Upper lobe of left lung (tissue), 6 donors: ENCODE measurements around the gene FANCC. TPM values are rescaled to one million over a fixed set of nuclear protein-coding genes. Genes with fewer than 3 reads are reported as not detected.
"Not testable (repeated sequence)": the region's sequence is repeated elsewhere in the genome, so short reads cannot be mapped to it uniquely, and the experiment has no call there.

ENCODE experiments used
- ATAC-seq, 2 donors: fragments of 200-7000 bp; cut with Tn5 transposase; one replicate each; pipeline ENCODE4 v1.9.1; 2022; ENCODE audit warnings: mild to moderate bottlenecking in 2 of 2, moderate library complexity in 2 of 2; ENCODE audit not compliant: low FRiP score in 2 of 2
- DNase-seq, 2 donors: peaks; one replicate each; pipeline ENCODE4 v3.0.0-alpha.2; 2019 to 2020
- H3K27ac ChIP-seq, 4 donors: fragments of 200-600 bp; sonication (generic); one replicate each; pipeline ENCODE4 v1.5.1; 2016 to 2019
- H3K27me3 ChIP-seq, 4 donors: fragments of 200-600 bp; sonication (generic); one replicate each; pipeline ENCODE4 v1.5.1; 2017 to 2019
- H3K36me3 ChIP-seq, 4 donors: fragments of 200-600 bp; sonication (generic); one replicate each; pipeline ENCODE4 v1.5.1; 2016 to 2019
- H3K4me1 ChIP-seq, 4 donors: fragments of 200-600 bp; sonication (generic); one replicate each; pipeline ENCODE4 v1.5.1; 2018 to 2019
- H3K4me3 ChIP-seq, 4 donors: fragments of 200-600 bp; sonication (generic); one replicate each; pipeline ENCODE4 v1.5.1; 2017 to 2019; ENCODE audit warnings: mild to moderate bottlenecking in 2 of 4, moderate library complexity in 1 of 4
- H3K9me3 ChIP-seq, 4 donors: fragments of 200-600 bp; sonication (generic); one replicate each; pipeline ENCODE4 v1.5.1; 2018 to 2019
- EP300 ChIP-seq, 4 donors: sonication (generic); formaldehyde crosslinking; IDR thresholded peaks; one replicate each; pipeline ENCODE4 v1.5.1; 2017; ENCODE audit warnings: antibody characterized with exemption in 4 of 4, control low read depth in 2 of 4
- POLR2A ChIP-seq, 4 donors: fragments of 450-650 bp; IDR thresholded peaks; one replicate each; pipeline ENCODE4 v1.5.1; 2016 to 2017; ENCODE audit warnings: antibody characterized with exemption in 4 of 4, mild to moderate bottlenecking in 2 of 4
- POLR2AphosphoS5 ChIP-seq, 2 donors: sonication (generic); formaldehyde crosslinking; IDR thresholded peaks; one replicate each; pipeline ENCODE4 v1.5.1; 2017; ENCODE audit warnings: antibody characterized with exemption in 2 of 2
- WGBS, 2 donors: methylation state at CpG; one replicate each; pipeline ENCODE4 v1.1.5; 2017 to 2018; 5-methylcytosine and 5-hydroxymethylcytosine counted together
- total RNA-seq, 6 donors: library from RNA; depleted of rRNA in 4 of 6; stranded (reverse); fragments of >200 nt in 4 of 6; gene quantifications; one replicate each; pipeline versions ENCODE4 v1.1.0 to v1.2.1, GENCODE V29; 2016 to 2021
- TF ChIP-seq, protein P1 (sequence below), 6 experiments: fragments of 450-650 bp in 4 of 6; fragments of 200-600 bp in 2 of 6; sonication (generic) in 2 of 6; IDR thresholded peaks; one replicate each; pipeline ENCODE4 v1.5.1; 2016 to 2019; ENCODE audit warnings: antibody characterized with exemption in 6 of 6
- donor health status: DM: no; HTN: no; CAD: no; lungs with moderate emphysema.
- donor health status: DM: no; HTN: yes; CAD: no; lungs with severe emphysema.

FANCC gene
- total RNA-seq, 6 donors from 2014 or later, result 6.7 to 27.2 (median 10.8) TPM

DNA sequence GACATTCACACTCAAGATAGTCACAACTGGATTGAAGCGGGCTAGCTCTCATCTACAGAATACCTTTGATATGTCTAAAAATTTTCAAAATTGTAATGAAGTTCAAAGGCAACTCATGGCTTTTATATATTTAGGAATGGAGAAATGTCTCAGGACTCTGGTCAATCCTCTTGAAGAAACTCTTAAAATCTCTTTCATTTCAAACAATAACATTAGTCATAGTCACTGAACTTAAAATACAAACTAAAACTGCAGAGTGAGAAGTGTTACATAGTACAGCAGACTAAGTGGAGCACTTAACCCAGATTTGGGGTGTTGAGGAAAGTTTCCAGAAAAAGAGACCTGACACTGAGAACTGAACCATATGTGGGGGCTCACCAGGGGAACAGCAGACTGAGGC lies 20.7 kb downstream of the FANCC start:
- Histone ChIP-seq H3K4me1 (peaks cover 0 to 7% (median 0%) of the 10 kb centered on the region in 4 donors), H3K27ac (no peak overlapping the region), H3K9me3 (no peaks in the 10 kb centered on the region), H3K27me3 (no peaks in the 10 kb centered on the region), H3K36me3 (no peaks in the 10 kb centered on the region), H3K4me3 (no peak overlapping the region)
- no peak for ATAC-seq
- no peak for DNase-seq
- TF ChIP-seq, protein P1, sequence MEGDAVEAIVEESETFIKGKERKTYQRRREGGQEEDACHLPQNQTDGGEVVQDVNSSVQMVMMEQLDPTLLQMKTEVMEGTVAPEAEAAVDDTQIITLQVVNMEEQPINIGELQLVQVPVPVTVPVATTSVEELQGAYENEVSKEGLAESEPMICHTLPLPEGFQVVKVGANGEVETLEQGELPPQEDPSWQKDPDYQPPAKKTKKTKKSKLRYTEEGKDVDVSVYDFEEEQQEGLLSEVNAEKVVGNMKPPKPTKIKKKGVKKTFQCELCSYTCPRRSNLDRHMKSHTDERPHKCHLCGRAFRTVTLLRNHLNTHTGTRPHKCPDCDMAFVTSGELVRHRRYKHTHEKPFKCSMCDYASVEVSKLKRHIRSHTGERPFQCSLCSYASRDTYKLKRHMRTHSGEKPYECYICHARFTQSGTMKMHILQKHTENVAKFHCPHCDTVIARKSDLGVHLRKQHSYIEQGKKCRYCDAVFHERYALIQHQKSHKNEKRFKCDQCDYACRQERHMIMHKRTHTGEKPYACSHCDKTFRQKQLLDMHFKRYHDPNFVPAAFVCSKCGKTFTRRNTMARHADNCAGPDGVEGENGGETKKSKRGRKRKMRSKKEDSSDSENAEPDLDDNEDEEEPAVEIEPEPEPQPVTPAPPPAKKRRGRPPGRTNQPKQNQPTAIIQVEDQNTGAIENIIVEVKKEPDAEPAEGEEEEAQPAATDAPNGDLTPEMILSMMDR (IDR thresholded peaks at IDR 0.05), result no peak
- no peak for TF ChIP-seq EP300 (IDR thresholded peaks at IDR 0.05)
- no peak for TF ChIP-seq POLR2AphosphoS5 (IDR thresholded peaks at IDR 0.05)
- no peak for TF ChIP-seq POLR2A (IDR thresholded peaks at IDR 0.05)
- 96 to 100% methylated on average over 1 of the region's 1 CpG for WGBS, 2 donors

DNA sequence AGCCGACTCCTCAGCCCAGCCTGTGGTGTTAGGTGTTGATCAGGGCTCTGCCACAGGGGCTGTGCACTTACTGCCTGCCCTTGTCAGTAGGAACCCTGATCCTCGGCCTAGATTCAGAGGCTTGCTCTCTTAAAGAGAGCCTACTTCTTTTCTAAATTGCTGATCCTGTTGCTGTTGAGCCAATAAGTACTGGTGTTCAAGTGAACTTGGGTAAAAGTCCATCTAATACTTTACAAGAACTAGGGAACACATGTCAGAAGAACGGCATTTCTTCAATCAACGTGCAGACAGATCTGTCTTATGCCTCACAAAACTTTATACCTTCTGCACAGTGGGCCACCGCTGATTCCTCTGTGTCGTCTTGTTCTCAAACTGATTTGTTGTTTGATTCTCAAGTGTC lies 24.2 kb downstream of the FANCC start:
- not testable (repeated sequence) for ATAC-seq, H3K4me3 ChIP-seq, DNase-seq, H3K27me3 ChIP-seq, H3K9me3 ChIP-seq, H3K27ac ChIP-seq, H3K4me1 ChIP-seq, H3K36me3 ChIP-seq
- 93 to 95% methylated on average over 6 of the region's 6 CpGs for WGBS, 2 donors

DNA sequence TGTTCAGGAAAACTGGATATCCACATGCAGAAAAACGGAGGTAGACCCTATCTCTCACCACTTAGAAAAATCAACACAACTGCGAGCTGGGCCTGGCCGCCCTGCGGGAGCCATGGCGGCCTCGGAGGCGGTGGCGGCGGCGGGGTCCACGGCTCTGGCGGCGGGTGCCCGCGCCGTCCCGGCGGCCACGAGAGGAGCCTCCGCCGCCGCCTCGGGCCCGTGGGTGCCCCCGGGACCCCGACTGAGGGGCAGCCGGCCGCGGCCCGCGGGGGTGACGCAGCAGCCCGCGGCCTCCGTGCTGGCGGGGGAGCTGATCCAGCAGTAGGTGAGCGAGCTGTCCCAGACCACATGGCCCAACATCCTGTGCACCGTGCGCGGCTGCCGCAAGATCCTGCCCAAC lies 25.3 kb downstream of the FANCC start:
- TF ChIP-seq POLR2AphosphoS5 (IDR thresholded peaks at IDR 0.05) (no peak), EP300 (IDR thresholded peaks at IDR 0.05) (no peak), POLR2A (IDR thresholded peaks at IDR 0.05) (no peak)
- TF ChIP-seq, protein P1 (IDR thresholded peaks at IDR 0.05), result no peak
- WGBS, 2 donors, result 94 to 97% methylated on average over 17 to 26 of the region's 41 CpGs
- ATAC-seq, result no peak

DNA sequence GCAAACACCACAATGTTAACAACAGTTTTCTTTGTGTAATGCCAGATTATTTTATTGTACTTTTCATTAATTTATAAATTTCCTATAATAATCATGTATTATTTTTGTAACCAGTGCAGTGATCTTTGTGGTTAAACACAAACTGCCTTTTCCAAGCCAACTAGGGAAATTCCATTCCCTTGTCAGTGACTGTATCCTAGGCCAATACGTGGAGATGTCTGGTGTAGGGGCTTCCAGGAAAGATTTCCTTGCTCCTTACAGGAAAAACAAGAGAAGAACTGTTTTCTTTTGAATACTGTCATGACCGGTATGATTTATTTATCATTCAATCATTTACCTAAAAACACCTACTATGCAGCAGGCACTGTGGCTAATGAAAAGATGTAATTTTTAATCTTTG lies 31.4 kb downstream of the FANCC start:
- Histone ChIP-seq H3K9me3 (peaks cover 0 to 4% (median 2%) of the 10 kb centered on the region in 4 donors), H3K36me3 (no peaks in the 10 kb centered on the region), H3K27me3 (no peaks in the 10 kb centered on the region), H3K27ac (no peak overlapping the region), H3K4me1 (peaks cover 0 to 8% (median 3%) of the 10 kb centered on the region in 4 donors), H3K4me3 (no peak overlapping the region)
- 47 to 51% methylated on average over 2 of the region's 2 CpGs for WGBS, 2 donors
- TF ChIP-seq POLR2A (IDR thresholded peaks at IDR 0.05), result no peak
- TF ChIP-seq, protein P1 (IDR thresholded peaks at IDR 0.05), result no peak
- TF ChIP-seq POLR2AphosphoS5 (IDR thresholded peaks at IDR 0.05), result no peak
- no peak for TF ChIP-seq EP300 (IDR thresholded peaks at IDR 0.05)
- ATAC-seq (no peak), DNase-seq (no peak)

More for the DNA sequence above, 25.3 kb downstream of the FANCC start:
- Histone ChIP-seq H3K36me3 (no peaks in the 10 kb centered on the region), H3K27me3 (no peaks in the 10 kb centered on the region), H3K4me3 (no peak overlapping the region), H3K4me1 (peaks cover 0 to 7% (median 1%) of the 10 kb centered on the region in 4 donors), H3K27ac (no peak overlapping the region), H3K9me3 (no peaks in the 10 kb centered on the region)
- DNase-seq, result peak in 1 of 2 donors; percentile 79

DNA sequence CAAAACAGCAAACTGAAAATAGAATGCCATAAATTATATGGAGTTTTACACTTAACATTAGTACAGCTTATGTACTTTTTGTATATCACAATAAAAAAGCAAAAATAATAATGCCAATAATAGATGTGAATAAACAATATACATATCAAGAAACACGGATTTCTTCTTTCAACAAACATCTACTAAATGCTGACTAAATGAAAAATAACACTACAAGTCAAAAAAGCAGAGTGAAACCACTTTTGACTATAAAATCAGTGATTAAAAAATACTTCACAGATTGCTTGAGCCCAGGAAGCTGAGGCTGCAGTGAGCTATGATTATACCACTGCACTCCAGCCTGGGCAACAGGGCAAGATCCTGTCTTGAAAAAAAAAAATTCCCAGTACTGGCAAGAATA lies 32.2 kb downstream of the FANCC start:
- ATAC-seq (no peak), DNase-seq (no peak)
- H3K27ac ChIP-seq, result no peak overlapping the region
- no peak overlapping the region for H3K4me3 ChIP-seq
- no peaks in the 10 kb centered on the region for H3K27me3 ChIP-seq
- TF ChIP-seq POLR2A (IDR thresholded peaks at IDR 0.05) (no peak), POLR2AphosphoS5 (IDR thresholded peaks at IDR 0.05) (no peak), EP300 (IDR thresholded peaks at IDR 0.05) (no peak)
- TF ChIP-seq, protein P1 (IDR thresholded peaks at IDR 0.05), result no peak
- no peaks in the 10 kb centered on the region for H3K36me3 ChIP-seq
- peaks cover 0 to 8% (median 3%) of the 10 kb centered on the region in 4 donors for H3K4me1 ChIP-seq
- WGBS, 2 donors, result 33 to 63% methylated on average over 1 of the region's 1 CpG
- peaks cover 0 to 11% (median 5%) of the 10 kb centered on the region in 4 donors for H3K9me3 ChIP-seq
